GM18502 (cell line): ENCODE measurements around the gene EHHADH.

Source experiments
- ATAC-seq: cut with Tn5 transposase; IDR thresholded peaks from one replicate; pipeline ENCODE4 v1.9.1; 2021; ENCODE audit warnings: mild to moderate bottlenecking; ENCODE audit not compliant: unreplicated experiment, poor library complexity

The EHHADH gene

DNA sequence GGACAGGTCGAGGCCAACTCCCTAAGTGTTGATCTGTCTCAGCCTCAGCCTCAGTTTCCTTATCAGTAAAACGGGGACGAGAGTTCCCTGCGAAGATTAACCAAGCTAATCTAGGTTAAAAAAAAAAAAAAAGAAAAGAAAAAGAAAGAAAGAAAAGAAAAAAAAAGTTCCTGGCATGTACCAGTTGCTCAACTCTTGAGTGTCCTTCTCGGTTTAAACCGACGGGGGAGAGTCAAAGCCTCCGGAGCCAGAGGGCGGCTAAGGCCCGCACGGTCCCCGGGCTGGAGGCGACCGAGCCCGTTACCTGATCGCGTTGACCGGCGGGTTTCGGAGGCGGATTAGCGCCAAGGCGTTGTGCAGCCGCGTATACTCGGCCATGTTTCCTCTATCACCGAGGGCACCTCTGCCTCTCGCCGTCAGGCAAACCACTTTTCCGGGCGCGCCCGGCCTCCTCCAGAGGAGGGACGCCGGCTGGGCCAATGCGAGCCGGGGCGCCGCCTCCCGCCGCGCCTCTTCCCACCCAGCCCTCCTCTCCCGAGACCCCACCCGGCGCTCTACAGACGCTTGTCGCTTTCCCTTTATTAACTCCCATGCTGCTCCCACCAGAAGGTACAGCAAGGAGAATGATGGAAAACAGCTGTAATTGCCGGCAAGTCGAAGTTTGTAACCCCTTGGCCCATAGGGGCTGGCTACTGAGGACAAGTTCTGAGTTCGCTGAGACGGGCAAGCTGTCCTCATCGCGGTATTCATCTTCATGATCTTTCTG is at the start of gene EHHADH:
Gene EHHADH (minus strand): TSS at position 405 of the 766 bp plus-strand sequence. CDS start 27 bp downstream, at position 378.
- ATAC-seq: peak; percentile 79

DNA sequence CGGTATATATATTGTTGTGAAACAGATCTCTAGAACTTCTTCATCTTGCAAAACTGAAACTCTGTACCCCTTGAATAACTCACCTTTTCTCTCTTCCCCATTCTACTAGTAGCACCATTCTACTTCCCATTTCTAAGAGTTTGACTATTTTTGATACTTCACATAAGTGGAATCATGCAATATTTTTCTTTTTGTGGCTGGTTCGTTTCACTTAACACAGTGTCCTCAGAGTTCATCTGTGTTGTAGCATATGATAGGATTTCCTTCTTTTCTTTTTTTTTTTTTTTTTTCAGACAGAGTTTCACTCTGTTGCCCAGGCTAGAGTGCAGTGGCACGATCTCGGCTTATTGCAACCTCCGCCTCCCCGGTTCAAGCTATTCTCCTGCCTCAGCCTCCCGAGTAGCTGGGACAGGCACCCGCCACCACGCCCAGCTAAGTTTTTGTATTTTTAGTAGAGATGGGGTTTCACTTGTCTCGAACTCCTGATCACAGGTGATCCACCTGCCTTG is 46.1 kb upstream of the EHHADH start:
- peak; percentile 90 for ATAC-seq

DNA sequence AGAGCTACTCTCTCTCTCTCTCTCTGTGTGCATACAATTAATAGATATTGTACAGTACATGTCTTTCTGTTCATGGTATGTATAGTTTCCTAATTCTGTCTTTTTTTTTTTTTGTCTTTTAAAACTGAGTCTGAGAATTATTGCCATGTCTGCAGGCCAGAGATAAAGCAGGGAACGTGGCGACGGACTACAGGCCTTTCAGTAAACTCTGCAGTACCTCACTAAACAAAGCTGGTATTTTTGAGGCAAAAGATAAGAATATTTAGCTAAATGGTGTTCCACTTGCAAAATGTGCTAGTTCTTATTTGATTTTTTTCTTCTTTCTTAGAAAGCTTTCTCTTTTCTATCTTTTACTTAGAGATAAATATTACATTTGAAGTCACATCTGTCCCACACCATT is 44.0 kb upstream of the EHHADH start:
- no peak for ATAC-seq

- no peak for ATAC-seq
Measured at GRCh38 chr3:185292238-185292637, 38.4 kb upstream of the EHHADH start.

GRCh38 chr3:185290266-185290665 is 36.4 kb upstream of the EHHADH start:
- ATAC-seq: no peak

DNA sequence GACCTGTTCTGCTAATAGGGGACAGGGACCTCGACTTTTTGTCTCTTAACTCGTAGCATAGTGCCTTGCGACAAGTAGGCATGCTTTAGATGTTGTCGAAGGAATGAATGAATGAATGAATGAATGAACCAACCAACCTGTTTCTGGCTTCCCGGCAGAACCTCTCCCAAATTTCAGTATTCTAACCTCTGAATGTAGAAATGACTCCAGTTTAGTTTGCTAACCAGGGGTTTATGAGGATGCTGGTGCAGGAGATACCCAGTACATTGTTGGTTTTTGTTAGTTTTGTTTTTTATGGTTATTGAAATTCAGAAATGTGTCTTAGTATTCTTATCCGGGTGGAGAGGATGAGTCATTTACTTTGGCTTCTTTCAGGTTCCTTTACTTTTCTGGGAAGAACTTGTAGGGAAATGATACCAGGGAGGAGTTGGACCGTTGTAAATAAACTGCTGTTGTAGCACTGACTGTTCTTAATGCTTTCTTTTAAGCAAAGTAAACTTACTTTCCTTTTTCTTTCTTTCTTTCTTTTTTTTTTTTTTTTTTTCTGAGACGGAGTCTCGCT is 29.6 kb upstream of the EHHADH start:
- no peak for ATAC-seq

DNA sequence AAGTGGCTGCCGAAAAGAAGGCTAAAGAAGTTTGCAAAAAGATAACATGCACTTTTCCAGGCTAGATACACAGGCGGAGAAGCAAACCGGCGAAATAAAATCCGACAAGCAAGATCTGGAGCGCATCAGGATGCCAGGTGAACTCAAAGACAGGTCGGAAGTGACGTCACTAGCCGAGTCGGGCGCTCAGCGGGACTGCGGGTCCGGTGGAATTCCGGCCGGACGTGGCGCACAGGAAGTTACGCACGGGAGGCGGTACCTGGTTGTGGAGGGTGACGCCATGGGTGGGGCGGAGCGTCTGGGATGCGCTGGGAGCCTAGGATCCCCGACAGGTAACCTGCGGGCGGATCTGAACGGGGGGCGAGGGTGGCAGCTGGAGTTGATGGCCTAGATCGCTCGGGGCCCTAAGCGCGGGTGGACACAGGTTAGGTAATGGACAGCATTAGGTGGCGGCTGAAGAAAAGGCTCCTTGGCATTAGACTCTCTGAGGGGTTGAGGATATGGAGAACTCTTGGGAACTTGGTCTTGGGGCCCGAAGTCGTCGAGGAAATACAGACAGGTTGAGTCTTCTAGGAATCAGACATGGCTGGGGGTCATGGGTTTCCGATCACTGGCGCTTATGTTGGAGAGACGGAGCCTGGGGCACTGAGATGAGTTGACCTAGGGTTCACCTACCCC is 29.0 kb upstream of the EHHADH start:
- peak; percentile 100 for ATAC-seq

- ATAC-seq: no peak
Measured at GRCh38 chr3:185280572-185281365, 26.9 kb upstream of the EHHADH start.

DNA sequence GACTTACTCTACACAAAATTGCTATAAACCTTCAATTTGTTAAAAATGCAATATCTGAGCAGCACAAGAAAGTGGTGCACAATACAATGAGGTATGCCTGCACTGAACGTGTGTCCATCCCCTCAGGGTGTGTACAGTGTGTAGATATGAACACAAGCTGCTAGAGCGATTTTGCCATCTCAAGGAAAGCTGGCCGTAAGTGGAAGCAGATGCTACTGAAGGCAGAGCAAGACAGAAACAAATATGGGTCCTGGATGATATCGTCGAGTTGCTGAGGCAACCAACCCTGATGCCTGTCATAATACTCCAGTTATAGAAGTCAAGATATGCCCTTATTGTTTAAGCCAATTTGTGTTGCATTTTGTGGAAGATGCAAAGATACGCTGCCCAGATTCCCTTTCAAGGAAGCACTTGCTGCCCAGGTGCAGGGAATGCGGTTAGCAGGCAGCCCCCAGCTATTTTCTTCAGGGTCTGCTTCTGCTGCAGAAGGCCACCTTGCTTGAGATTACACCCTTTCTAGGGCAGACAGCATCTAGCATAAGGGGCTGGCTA is 25.8 kb upstream of the EHHADH start:
- ATAC-seq: no peak

DNA sequence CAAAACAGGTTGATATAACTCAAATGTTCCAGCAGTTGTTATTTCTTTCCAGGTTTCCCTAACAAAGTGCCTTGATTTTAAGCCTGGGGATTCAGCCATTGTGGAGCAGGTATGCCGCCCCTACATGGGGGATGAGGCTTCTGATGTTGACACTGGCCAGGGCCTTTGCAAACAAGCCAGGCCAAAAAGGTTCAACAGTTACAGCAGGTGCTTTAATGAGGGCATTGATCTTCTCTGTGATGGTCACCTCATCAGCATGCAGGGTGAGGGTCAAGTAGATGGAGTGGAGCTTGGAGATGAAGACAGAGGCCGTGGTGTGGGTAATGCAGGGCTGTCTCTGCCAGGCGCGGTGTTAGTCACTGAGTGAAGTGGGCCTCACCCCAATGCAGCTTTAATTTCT is 22.6 kb upstream of the EHHADH start:
- ATAC-seq: no peak

DNA sequence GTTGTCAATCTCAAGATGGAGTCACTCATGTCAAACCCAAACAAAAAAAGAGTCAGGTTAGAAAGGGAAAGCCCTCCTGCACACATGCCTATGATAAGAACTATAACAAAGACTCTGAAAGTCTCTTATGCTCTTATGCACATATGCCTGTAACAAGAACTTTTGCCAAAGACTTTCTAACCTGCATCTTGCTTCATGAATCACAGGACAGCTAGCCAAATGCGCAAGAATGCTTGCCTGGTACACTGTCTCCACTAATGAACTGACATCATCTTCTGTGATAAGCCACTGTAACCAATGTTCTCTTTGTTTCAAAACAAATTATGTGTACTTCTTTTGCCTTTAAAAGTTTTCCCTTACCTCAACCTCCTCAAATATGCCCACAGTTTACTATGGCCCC is 18.2 kb upstream of the EHHADH start:
- ATAC-seq: no peak

GRCh38 chr3:185270956-185271332 is 17.1 kb upstream of the EHHADH start:
- no peak for ATAC-seq

GRCh38 chr3:185270262-185270955 is 16.6 kb upstream of the EHHADH start:
- ATAC-seq: no peak

DNA sequence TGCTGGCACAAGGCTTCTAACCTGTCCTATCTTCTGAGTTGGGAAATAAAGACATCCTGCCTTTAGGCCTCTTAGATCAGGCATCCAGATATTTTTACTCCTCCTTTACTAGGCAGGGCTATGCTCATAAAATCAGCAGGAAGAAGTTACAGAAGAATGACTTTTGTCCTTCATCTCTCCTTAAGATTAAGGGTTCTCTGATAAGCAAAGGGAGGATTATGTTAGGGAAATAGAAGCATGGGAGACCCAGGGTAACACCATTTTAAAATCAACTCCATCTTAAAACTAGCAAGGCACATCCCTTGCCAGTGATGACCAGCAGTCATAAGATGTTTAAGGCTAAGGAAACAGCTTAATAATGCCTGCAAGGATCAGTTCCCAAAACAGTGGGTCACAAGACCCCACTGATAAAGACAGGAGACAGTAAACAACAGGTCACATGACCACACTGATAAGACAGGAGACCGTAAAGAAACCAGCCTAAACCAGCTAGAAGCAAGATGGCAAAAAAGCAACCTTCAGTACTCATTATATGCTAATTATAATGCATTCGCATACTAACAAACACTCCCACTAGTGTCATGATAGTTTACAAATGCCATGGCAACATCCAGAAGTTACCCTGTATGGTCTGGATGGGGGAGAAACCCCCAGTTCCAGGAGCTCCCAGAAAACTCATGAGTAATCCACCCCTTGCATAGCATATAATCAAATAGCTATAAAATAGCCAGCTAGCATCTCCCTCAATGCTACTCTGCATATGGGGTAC is 14.5 kb upstream of the EHHADH start:
- ATAC-seq: no peak

GRCh38 chr3:185267193-185267592 is 13.3 kb upstream of the EHHADH start:
- no peak for ATAC-seq

GRCh38 chr3:185264849-185265553 is 11.2 kb upstream of the EHHADH start:
- ATAC-seq: no peak

DNA sequence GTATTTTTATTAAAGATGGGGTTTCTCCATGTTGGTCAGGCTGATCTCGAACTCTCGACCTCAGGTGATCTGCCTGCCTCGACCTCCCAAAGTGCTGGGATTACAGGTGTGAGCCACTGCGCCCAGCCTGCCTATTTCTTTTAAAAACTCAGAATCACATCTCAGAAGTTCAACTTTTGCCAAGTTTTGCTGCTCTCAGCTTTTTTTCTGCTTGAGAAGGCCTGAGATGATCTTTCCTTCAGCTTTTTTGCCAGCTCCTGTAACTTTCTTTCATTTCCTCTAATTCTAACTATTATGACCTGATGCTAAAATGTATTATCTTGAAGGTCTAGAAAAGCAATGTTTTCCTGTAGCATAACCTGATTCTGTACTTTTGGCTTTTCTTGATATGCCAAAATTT is 9.6 kb upstream of the EHHADH start:
- ATAC-seq: no peak

- no peak for ATAC-seq
Measured at GRCh38 chr3:185257334-185257733, 3.5 kb upstream of the EHHADH start.
